GM21619 (cell line): ENCODE data around the gene PLEKHF1.

Source experiments
- ATAC-seq: cut with Tn5 transposase; IDR thresholded peaks from one replicate; pipeline ENCODE4 v1.9.1; 2021; ENCODE audit not compliant: unreplicated experiment

Gene PLEKHF1

GRCh38 chr19:29677001-29677817, 11.9 kb downstream of the PLEKHF1 start:
- ATAC-seq = no peak

- ATAC-seq = no peak
Observed at GRCh38 chr19:29678484-29679106, 13.3 kb downstream of the PLEKHF1 start.

GRCh38 chr19:29679598-29680210, 14.4 kb downstream of the PLEKHF1 start:
- no peak for ATAC-seq

GRCh38 chr19:29680447-29680846, 15.2 kb downstream of the PLEKHF1 start:
- peak; percentile 71 for ATAC-seq

GRCh38 chr19:29680937-29681336, 15.7 kb downstream of the PLEKHF1 start:
- ATAC-seq = no peak

- ATAC-seq = no peak
Observed at GRCh38 chr19:29681422-29682235, 16.4 kb downstream of the PLEKHF1 start.

- ATAC-seq = no peak
Observed at GRCh38 chr19:29682236-29682895, 17.1 kb downstream of the PLEKHF1 start.

GRCh38 chr19:29683009-29683408, 17.7 kb downstream of the PLEKHF1 start:
- ATAC-seq = no peak

- no peak for ATAC-seq
Observed at GRCh38 chr19:29685326-29685725, 20.1 kb downstream of the PLEKHF1 start.

- no peak for ATAC-seq
Observed at GRCh38 chr19:29686285-29686805, 21.1 kb downstream of the PLEKHF1 start.

- no peak for ATAC-seq
Observed at GRCh38 chr19:29687244-29687896, 22.1 kb downstream of the PLEKHF1 start.

- no peak for ATAC-seq
Observed at GRCh38 chr19:29687897-29688728, 22.9 kb downstream of the PLEKHF1 start.

GRCh38 chr19:29690842-29691241, 25.6 kb downstream of the PLEKHF1 start:
- ATAC-seq = peak; percentile 51

- no peak for ATAC-seq
Observed at GRCh38 chr19:29694161-29694560, 28.9 kb downstream of the PLEKHF1 start.

GRCh38 chr19:29694669-29695627, 29.7 kb downstream of the PLEKHF1 start:
- ATAC-seq = peak; percentile 94

- ATAC-seq = no peak
Observed at GRCh38 chr19:29695765-29696564, 30.7 kb downstream of the PLEKHF1 start.

- no peak for ATAC-seq
Observed at GRCh38 chr19:29696565-29696846, 31.2 kb downstream of the PLEKHF1 start.
